Activated effector memory CD4-positive, alpha-beta T cell treated with Interleukin-2 at 50 U/mL for 16 hours (primary cell): Measurements from ENCODE around the gene UNC13A.

Source experiments
- DNase-seq: peaks from one replicate; pipeline ENCODE4 v3.0.0-alpha.2; 2020

The UNC13A gene

DNA sequence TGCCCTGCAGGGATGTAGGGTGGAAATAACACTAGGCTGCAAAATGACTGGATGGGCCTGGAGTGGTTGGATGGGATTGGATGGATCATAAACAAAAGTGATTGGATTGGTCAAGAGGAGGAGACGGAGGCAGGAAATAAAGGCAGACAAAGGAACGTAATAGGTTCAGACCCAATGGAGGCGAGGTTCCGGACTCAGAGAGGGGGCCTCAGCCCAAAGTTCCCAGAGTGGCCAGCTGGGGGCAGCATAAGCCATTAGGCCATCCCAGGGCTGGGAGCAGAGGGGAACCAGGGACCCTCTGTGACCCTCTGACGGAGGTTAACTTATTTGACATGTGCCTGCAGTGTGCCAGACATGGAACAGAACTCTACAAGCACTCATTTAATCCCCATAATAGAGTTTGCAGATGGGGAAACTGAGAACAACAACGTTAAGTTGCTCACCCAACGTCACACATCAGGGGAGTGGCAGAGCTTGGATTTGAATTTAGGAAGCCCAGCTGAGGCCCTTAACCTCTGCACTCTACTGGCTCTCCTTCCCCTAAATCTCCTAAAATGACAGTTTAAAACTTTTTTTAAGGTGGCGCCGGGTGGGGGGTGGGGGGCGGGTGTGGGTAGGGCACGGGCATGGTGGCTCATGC is 15.8 kb upstream of the UNC13A start:
- peak; percentile 44 for DNase-seq

DNA sequence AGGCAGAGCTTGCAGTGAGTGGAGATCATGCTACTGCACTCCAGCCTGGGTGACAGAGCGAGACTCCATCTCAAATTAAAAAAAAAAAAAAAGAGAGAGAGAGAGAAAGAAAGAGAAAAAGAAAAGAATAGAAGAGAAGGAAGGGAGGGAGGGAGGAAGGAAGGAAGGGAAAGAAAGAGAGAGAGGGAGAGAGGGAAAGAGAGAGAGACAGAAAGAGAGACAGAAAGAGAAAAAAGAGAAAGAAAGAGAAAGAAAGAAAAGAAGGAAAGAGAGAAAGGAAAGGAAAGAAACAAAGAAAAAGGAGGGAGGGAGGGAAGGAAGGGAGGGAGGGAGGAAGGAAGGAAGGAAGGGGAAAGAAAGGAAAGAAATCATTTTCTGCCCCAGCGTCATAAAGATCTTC is 7.0 kb upstream of the UNC13A start:
- no peak for DNase-seq

DNA sequence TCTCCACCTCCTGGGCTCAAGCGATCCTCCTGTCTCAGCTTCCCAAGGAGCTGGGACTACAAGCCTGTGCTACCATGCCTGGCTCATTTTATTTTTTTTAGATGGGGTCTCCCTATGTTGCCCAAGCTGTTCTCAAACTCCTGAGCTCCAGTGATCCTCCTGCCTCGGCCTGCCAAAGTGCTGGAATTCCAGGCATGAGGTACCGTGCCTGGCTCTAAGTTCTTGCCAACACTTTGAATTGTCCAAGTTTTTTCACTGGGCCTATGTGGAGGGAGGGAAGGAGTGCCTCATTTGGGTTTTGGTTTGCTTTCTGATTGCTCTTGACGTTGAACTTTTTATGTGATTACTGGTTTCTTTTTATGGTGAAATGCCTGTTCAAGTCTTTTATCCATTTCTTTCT is 4.4 kb upstream of the UNC13A start:
- no peak for DNase-seq

DNA sequence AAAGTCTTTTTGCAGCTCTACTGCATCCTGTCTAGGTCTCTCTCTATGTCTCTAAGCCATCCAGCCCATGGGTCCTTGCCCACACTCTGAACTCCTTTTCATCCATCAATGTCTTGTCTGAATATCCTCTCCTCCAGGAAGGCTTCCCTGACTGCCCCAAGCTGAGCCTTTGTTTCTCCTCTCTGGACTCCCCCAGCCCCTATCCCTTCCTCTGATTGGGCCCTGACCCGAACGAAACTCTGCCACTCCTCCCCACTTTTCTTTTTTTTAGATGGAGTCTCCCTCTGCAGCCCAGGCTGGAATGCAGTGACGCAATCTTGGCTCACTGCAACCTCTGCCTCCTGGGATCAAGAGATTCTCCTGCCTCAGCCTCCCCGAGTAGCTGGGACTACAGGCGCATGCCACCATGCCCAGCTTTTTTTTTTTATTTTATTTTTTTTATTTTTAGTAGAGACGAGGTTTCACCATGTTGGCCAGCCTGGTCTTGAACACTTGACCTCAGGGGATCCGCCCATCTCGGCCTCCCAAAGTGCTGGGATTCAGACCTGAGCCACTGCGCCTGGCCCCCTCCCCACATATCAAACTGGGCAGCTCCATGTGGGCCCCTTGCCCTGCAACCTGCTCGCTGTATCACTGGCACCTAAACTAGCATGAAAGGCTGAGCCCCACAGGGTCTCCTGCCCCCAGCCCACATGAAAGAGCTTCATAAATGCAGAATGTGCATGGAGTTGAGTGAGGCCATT is 870 bp upstream of the UNC13A start:
- DNase-seq = no peak

DNA sequence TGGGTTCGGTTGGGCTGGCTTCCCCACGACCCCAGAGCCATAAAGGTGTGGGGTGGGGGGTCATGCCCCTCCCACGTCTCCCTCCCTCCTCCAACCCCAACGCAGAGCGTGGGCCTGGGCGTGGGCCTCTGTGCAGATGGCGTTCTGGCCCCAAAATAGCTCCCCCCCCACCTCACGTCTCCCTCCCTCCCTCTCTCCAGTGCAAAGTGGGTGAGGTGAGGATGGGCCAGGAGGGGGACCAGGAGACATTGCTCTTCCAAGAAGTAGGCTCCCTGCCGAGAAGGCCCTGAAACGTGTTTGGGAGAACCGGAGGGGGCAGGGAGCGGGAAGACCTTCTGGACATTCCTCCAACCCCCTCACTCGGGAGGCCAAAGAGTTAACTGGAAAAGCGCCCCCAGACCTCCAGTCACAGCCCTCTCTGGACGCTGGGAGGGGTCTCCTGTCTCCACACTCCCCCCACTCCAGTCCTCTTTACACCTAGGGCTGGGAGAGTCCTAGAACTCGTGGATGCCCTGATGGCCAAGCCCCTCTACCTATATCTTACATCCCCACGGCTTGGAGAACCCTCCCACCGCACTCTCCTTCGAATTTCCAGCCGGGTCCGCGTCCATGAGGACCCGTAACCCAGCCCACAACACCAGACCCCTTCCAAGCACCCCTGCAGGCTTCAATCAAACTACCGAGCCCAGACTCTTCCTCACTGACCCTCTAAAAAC is 855 bp downstream of the UNC13A start:
- DNase-seq = no peak

DNA sequence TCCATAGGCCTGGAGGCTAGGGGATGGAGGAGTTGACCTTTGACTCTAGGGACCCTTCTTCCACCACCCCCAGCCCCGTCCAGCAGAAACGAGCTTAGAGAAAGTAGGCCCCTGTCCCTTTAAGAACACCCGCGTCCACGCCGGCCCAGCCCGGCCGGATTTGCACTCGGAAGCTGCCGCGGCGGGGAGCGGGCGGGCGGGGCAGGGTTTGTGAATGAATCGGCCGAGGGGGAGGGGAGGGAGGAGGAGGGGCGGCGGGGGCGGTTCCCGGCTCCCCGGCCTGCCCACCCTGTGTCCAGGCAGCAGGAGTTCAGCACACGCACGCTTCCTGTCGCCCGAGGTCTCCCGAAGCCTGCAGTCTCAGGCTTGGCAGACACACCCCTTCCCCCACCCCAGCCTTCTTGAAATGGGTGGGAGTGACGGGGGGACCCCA is 1.5 kb downstream of the UNC13A start:
- no peak for DNase-seq

DNA sequence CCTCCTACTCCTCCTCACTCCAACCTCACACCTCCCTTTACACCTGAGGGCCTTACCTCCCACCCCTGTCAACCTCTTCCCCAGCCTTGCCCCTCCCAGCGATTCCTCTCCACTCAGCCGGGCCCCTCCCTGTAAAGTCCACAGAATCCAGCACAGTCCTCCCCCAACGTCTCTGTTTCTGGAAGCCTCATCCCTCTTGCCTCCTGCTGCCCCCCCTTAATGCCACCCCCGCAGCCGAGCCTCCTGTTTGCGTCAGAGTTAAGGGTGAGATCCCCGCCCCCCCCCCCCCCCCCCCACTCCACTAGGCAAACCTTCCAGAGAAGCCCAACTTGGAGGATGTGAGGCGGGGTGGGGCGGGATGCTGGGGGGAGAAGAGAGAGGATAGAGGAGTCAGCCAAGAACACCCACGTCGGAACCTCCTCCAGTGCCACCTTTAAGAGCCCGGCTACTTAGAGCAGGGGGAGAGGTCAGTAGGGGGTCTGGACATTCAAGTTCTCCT is 2.1 kb downstream of the UNC13A start:
- DNase-seq = no peak

DNA sequence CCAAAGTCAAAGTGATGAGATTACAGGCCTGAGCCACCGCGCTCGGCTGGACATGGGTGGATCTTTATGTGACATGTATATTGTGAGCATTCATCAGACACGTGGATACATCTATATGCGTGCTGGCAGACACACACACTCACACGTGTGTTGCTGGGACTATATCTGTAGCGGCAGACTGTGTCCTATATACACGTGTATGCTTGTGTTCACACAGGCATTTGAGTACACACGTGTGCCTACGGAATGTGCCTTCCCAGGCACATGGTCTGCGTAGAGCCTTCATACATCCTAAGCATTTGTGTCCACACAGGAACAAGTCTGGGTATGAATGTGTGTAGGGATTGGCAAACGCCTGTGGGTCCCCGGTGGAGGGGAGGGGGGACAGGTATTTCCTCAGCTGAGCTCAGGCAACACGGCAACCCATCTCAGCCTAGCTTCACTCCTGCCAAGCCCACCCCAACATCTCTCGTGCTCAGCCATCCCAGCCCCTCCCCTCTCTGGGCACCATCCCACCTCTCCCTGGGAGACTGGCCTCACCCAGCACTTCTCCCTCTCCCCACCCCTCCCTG is 2.6 kb downstream of the UNC13A start:
- DNase-seq = no peak

DNA sequence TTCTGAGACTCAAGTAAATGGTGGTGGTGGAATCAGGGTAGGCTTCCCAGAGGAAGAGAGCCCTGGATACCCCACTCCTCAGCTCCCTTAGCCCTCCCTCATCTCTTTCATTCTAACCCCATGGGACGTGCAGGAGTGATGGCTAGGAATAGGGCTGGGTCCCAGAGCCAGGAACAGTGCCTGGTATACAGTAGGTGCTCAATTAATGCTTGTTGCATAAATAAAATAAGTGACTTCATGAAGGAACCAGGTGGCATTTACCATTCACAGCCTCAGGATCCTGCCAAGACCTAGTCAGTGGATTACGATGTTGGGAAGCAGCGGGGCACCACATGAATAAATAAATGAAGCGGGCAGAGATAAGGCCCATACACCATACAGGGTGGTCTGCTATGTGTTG is 3.9 kb downstream of the UNC13A start:
- DNase-seq = no peak

DNA sequence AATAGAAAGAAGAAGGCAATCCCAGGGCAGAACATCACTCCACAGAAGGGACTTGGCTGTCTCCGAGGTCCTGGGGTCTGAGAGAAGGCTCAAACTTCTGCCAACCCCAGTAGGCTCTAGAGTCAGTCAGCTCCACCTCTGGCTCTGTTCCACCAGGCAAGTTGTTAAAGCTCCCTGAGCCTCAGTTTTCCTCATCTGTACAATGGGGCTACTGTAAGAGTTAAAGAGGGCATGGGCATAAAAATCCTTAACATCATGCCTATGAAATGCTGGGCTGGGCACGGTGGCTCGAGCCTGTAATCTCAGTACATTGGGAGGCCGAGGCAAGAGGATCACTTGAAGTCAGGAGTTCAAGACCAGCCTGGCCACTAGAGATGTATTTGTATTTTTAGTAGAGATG is 5.1 kb downstream of the UNC13A start:
- DNase-seq = no peak

DNA sequence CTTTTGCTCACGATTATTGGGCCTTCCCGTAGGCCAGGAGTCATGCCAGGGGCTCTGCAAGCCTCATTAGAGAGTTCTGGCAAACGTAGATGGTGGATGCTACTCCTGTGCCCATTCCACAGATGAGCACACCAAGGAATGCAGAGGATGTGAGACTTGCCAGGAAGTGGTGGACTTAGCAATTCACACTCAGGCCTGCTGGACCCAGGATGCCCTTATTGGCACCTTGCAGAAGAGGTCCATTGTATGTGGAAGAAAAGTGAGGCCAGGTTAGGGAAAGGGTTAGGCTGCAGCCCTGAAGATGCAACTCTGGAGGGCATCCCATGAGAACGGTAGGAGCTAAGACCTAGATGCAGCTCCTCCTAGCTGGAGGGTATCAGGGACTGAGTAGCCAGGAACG is 5.9 kb downstream of the UNC13A start:
- no peak for DNase-seq

DNA sequence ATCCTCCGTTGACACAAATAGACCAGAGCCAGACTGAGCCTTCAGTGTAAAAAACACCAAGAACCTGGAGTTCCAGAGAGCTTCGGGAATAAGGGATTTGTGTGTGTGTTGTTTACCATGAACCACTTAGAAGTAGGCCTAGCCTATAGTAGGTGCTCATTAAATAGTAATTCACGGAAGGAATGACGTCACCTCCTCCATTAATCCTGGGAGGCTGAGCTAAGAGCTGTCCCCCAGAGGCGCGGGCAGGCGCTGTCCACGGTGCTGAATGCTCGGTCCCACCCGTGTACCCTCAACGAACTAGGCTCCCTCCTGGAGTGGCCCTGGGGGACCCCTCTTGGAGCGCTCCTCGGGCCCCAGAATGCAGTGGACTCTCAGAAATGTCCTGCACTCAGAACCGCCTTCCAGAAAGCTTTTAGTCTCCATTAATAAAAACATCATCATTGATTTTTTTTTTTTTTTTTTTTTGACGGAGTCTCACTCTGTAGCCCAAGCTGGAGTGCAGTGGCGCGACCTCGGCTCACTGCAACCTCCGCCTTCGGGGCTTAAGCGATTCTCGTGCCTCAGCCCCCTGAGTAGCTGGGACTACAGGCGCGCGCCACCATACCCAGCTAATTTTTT is 6.5 kb downstream of the UNC13A start:
- DNase-seq = no peak

DNA sequence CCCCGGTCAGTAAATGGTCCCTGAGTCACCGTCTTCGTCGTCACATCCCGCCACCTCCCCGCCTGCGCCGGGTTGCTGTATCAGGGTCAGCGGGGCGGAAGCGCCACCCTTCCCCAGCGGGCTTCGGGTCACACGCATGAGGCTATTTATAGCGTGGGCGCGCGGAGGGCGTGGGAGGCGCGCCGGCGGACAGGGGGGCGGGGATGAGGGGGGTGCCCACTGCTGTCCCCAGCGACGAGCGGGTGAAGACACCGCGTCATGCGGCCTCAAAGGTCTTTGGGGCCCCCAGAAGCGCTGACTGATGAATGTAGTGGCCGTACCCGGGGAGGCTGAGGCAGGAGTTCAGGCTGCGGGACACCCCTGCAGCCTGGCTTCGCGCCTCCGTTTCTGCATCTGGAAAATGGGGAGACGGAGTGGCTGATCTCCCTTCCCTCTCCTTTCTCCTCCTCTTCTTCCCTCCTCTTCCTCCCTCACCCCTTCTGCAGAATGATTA is 7.9 kb downstream of the UNC13A start:
- peak; percentile 13 for DNase-seq

DNA sequence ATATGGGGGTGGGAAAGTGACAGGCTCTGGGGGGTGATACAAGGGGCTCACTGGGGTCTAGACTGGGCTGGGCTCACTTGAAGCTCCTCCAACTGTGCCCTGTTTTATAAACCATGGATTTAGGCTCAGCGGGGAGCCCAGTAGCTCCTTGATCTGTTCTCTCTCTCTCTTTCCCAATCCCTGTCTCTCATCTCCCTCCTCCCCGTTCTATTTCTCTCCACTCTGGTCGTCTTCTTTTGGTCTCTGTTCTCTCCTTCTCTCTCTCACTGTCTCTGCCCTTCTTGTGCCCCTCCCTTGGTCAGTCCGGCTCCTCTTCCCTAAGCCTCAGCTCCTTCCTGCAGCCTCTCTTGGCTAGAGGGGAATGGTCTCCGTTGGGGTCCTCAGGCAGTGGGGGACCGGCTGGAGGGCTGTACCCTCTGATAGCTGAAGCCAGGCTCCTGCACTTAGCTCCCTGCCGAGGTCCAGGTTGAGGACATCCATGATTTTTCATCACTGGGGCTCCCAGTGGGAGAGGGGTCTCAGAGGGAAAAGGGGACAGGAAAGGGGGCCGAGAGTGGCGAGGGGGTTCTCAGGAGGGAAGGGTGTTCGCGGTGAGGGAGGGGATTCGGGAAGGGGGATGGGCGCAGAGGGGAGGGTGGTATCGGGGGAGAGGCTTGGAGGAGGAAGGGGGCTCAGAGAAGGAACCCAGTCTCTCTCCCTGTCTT is 8.5 kb downstream of the UNC13A start:
- DNase-seq = no peak

DNA sequence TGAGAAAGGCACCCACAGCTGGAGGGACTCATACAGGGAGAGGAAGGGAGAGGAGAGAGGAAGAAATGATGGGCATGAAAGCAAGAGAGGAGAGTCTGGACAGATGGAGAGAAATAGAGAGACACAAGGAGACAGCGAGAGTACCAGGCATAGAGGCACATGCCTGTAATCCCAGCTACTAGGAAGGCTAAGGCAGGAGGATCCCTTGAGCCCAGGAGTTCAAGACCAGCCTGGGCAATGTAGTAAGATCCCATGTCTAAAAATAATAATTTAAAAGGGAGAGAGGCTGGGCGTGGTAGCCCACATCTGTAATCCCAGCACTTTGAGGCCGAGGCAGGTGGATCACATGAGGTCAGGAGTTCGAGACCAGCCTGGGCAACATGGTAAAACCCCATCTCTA is 9.3 kb downstream of the UNC13A start:
- no peak for DNase-seq

DNA sequence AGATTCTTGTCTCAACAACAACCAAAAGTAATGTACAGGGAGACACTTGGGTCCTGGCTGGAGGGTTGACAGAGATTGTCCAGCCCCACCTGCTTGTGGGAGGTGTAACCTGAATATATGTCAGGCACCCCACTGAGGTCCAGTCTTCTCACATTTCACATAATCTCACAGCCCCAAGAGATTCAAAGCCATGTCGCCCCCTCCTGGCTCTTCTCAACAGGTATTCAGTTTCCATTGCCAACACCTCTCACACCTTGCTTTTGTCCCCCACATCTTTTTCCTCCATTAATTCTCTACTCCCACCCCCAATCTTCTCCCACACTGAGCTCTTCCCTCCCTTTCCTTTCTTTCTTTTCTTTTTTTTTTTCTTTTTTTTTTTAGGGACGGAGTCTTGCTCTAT is 11.2 kb downstream of the UNC13A start:
- DNase-seq = no peak

DNA sequence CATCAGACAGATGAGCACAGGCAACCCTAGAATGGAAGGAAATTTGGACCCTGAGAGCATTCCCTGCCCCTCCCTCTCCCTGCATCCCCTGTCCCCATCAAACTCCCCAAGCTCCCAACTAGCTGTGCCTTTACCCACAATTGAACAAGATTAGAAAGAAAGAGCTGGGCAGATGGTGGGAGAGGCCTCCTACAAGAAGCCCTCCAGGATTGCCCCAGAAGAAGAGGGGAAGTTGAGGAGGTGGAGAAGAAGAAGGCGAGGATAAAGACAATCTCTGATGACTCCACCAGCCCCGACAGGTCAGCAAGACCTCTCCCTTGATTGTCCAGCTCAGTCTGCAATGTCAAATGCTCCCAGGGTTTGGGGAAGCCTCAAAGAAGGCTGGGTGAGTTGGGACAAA is 11.9 kb downstream of the UNC13A start:
- no peak for DNase-seq

DNA sequence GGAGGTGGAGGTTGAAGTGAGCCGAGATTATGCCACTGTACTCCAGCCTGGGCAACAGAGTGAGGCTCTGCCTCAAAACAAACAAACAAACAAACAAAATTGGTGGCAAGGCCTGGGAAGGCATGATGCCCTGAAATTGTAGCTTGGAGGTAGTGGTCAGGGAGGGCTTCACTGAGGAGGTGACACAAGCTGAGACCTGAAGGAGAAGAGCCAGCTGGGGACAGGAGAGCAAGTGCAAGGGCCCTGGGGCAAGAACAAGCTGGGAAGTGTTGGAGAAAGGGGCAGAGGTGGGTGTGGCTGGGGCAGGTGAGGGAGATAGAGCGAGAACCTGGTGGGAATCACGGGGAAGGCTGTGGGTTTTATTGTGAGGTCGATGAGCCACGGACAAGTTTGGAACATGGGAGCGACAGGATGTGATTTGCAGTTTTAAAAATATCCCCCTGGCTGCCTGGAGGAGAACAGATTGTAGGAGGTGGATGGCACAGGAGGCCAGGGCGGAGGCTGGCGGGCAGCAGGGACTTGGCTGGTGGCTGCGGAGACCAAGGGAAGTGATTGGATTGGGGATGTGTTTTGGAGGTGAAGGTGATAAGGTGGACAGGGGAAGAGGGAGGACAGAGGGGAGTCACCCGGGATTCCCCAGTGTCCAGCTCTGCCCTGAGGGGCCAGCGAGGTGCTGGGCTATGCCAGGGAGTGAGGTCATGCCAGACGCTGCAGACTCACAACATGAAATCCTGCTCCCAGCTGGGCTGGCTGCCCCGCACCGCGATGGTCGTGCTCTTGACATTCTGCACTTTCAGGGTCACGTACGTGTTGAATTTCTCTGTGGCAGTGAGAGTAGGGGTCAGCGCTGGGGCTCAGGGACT is 14.0 kb downstream of the UNC13A start:
- no peak for DNase-seq

DNA sequence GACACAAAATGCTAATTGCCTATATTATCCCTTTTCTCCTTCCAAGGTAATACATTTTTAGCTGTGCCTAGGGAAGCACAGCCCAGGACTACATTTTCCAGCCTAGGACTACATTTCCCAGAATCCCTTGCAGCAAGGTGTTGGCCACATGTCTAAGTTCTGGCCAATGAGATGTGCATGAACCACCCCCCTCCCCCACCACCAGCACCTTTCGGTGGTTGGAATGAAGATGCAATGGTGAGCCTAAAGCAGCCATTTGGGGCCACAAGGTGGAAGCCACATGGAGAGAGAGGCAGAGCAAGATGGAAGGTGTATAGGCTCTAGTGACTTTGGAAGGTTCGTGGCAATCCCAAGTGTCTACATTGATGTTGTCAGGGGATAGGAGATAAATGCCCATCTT is 16.2 kb downstream of the UNC13A start:
- DNase-seq = no peak

DNA sequence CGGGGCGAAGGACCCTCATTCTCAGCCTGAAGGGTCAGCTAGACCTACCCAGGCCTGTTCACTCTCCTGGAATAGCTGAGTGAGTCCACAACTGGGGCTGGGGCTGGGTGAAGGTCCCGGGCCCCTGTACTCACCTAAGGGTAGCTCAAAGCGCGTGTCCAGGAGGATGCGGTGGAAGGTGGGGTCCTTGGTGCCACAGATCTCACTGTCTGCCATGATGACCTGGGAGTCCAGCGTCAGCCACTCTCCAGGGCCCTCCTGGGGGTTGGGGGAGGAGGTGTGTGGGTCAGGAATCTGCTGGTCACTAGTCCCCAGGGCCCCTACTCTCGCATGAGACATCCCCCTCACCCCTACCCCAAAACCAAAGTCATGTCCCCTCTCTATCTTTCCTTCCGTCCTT is 18.7 kb downstream of the UNC13A start:
- DNase-seq = no peak

DNA sequence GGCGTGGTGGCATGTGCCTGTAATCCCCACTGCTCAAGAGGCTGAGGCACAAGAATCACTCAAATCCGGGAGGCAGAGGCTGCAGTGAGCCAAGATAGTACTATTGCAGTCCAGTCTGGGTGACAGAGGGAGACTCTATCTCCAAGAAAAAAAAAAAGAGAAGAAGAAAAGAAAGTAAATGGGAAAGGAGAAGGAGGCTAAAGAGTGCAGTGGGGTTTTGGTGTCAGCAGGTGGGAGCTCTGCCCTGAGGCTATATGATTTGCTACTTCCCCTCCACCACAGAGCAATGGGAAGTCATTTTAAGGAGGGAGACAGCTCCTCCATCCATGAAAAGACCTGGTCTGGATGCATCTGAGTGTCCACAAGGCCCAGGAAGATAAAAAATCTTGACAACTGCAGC is 23.1 kb downstream of the UNC13A start:
- no peak for DNase-seq
